GM21447 (cell line): ENCODE results near the gene RSBN1.
"Not testable (repeated sequence)": the region's sequence is repeated elsewhere in the genome, so short reads cannot be mapped to it uniquely, and the experiment has no call there.

Experiments
- ATAC-seq: cut with Tn5 transposase; IDR thresholded peaks from one replicate; pipeline ENCODE4 v1.9.1; 2021; ENCODE audit not compliant: unreplicated experiment

The RSBN1 gene

DNA sequence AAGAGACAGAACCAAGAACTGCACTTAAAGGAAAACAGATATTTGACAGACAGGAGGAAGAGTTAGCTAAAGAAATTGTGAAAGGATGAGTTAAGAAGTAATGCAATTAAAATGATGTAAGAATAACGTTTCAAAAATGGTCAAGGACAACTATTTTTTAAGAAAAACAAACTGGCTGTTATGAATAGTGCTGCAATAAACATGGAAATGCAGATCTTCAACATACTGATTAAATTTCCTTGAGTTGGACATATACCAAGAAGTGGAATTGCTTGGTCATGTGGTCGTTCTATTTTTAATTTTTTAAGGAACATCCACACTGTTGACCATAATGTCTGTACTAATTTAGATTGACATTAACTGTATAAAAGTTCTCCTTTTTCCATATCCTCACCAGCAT lies 29.9 kb downstream of the RSBN1 start:
- ATAC-seq = no peak

GRCh38 chr1:113780374-113781146 lies 31.7 kb downstream of the RSBN1 start:
- ATAC-seq = peak; percentile 51

DNA sequence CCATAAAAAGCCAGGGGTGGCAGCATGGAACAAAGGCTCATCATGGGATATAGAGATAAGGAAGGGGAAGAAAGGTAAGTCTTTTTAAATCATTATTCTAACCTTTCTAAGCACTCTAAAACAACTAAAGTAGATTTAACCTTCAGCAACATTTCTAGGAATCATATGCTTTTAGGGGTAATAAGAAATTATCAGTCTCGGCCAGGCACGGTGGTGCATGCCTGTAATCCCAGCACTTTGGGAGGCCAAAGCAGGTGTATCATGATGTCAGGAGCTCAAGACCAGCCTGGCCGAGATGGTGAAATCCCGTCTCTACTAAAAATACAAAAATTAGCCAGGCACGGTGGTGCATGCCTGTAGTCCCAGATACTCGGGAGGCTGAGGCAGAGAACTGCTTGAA lies 32.7 kb downstream of the RSBN1 start:
- ATAC-seq = no peak

GRCh38 chr1:113777561-113777960 lies 34.7 kb downstream of the RSBN1 start:
- ATAC-seq = no peak

DNA sequence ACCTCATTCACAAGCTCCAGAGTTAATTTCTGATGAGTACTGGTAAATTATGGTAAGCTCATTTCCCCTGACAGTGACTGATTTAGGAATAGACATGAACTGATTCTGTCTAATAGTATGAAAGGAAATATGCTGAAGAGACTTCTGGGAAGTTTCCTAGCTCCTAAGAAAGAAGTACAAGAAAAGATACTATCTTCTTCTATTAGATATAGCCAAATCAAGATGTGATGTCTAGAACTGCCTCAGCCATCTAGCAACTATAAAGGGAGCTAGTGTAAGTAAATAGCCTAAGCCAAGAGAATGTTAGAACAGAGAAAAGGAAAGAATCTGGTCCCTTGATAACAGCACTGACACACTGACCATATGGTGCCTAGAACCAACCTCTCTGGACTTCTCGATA lies 42.2 kb downstream of the RSBN1 start:
- ATAC-seq = no peak

DNA sequence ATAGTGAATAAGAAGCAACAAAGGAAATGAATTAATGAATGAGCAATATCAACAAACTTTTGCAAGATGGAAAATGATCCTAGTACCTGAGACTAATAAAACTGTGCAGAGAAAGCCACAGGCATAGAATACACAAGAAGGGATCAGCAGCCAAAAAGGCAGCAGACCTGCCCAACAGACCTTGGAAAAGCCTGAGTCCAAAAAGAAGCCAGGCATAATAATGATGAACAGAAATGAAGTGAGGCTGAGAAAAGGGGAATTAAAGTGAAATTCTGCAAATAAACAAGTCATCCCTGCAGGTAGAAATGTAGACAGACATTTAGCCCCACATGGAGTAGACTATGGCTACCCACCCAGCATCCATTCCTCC lies 42.7 kb downstream of the RSBN1 start:
- ATAC-seq = no peak

DNA sequence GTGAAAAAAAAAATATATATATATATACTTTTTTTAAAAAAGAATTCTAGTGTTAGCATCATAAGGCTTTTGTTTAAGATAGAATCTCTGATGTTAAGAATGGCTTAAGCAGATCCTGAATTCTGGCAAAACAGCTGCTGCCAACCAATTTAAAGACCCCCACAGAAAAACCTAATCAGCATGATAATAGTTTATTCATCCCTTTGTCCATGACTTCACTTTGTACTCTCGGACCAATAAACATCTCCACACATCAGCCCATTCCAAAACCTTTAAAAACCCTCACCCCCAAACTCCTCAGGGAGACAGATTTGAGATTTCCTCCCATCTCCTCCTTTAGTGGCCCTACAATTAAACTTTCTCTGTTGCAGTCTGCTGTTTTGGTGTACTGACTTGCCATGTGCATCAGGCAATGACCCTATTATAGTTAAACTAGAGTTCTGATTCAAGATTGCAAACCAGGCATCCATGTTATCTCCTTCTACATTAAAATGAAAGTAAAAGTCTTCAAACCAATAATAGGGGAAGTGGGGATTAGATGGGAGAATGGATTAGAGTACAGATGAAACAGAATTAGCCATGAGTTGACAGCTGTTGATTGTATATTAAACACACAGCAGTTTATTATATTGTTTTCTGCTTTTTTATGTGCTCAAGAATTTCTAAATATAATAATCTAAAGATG lies 43.2 kb downstream of the RSBN1 start:
- no peak for ATAC-seq

GRCh38 chr1:113765306-113766230 lies 46.7 kb downstream of the RSBN1 start:
- no peak for ATAC-seq

DNA sequence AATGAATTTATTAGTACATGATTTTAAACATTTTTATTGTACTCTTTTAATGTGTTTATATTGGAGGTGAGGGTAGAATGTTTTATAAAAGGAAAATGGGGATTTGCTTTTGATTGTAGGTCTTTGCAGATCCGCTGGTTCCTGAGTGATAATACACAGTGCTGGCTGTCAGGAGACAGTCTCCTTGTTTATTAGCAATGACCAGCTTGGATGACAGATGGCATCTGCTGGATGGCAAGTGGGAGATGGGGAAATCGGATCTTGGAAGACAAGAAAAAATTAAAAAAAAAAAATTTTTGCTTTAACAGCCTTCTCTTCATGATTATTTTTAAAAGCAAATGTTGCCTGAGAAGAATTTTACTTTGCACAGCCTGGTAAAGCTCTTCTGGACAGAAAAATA lies 48.6 kb downstream of the RSBN1 start:
- no peak for ATAC-seq

DNA sequence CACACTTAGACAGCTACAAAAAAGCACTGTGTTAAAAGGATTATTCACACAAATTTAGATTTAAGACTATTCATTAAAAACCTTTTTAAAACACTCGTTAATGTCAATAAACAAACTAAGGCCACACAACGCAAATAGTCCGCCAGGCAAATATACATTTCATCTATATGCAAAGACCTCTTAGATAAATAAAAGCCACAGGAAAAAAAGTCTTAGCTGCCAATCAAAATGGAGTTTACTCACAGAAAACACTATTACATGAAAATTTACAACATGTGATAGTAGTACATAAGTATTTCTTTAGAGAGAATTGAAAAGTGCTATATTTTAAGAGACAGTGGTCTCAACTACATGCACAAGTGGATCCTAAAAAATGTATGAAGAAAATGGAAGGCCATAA lies 50.3 kb downstream of the RSBN1 start:
- ATAC-seq = no peak

GRCh38 chr1:113760102-113761080 lies 51.9 kb downstream of the RSBN1 start:
- no peak for ATAC-seq

DNA sequence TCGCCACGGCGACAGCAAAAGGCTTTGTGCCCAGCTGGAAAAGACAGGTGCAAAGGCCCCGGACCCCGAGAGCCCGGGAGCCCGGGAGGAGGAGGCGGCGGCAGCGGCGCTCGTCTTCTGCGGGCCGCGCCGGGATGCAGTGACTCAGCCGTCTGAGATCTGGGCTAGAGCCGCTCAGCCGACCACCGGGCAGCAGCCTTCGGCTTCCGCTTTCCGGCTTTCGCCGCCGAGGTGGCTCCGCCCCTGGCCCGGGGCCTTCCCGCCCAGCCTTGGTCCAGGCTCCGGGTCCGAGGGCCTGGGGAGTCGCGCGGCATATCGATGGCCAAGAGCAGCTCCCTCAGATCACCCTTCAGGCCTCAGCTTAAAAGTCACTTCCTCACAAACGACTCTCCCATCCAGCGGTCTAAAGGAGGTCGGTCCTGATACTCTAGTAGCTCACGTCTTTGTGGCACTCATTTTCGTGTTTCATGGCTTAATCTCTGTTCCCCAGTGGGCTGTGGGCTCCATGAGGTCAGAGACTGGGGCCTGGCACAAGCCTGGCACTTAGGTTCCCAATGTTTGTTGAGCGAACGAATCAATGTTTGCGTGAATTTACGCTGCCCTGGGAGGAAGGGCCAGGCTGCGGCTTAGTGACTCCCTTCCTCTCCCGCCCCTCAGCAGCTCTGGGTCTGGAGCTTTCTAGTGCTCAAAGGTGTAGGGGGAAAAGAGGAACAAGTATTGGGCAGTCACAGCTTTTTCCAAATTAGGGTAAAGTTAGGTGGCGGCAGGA lies 52.8 kb downstream of the RSBN1 start, which contains the start of gene PHTF1:
TSS of gene PHTF1 (minus strand) at position 154 of the 769 bp plus-strand sequence. CDS start 783 bp downstream, outside the sequence.
- ATAC-seq = peak; percentile 81

DNA sequence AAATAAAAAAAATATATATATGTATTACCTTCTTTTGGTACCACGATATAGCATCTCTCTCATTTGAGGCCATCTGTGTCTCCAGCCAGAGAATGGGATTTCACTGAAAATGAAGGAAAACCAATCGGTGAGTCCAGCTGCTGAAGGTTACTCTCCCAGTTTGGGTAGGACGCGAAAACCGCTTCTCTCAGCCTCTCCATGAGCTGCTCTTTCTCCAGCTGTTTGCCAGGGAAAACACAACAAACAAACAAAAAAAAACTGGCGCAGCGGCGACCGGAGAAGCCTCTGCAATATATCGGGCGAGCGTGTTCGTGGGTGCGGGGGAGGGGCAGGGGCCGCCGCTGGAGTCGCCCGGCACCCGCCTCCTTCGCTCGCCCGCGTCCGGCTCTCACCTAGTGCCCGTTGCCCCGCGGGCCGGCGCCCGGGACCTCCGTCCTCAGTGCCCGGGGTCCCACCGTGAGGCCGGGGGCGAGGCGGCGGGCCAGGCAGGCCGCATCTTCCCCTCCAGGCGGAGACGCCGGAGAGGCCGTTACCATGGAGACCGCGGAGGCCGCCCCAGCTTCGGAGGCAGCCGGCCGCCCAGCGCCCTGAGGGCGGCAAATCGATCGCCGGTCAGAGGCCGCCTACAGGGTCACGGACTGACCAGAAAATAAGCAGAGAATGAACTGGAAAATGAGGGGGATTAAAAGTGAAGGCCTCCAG lies 53.5 kb downstream of the RSBN1 start:
- peak; percentile 51 for ATAC-seq

DNA sequence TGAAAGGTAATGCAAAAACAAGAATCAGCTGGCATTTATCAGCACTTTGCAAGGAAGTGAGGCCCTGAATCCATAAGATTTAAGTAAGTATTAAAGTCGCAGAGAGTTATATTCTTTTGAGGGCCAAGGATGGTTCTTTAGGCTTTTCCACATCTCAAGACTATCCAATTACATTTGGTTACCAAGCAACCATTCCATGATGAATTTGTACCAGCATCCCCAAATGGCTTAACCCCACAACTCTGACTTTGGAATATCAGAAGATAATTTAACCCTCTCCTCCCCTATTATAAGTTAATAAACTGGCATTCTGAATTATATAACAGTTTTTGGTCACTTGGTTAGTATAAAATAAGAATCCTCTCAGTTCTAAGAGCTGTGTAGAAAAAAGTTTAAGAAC lies 55.8 kb downstream of the RSBN1 start:
- no peak for ATAC-seq

DNA sequence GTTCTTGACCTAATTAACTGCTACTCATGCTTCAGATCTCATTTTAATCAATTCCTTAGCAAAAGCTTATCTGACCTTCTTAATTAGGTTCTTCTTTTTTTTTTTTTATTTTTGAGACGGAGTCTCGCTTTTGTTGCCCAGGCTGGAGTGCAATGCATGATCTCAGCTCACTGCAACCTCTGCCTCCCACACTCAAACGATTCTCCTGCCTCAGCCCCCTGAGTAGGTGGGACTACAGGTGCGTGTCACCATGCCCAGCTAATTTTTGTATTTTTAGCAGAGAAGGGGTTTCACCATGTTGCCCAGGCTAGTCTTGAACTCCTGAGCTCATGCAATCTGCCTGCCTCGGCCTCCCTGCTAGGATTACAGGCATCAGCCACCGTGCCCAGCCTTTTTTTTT lies 58.9 kb downstream of the RSBN1 start:
- not testable (repeated sequence) for ATAC-seq

GRCh38 chr1:113751516-113751915 lies 60.8 kb downstream of the RSBN1 start:
- ATAC-seq = no peak

GRCh38 chr1:113751114-113751513 lies 61.2 kb downstream of the RSBN1 start:
- ATAC-seq = no peak

DNA sequence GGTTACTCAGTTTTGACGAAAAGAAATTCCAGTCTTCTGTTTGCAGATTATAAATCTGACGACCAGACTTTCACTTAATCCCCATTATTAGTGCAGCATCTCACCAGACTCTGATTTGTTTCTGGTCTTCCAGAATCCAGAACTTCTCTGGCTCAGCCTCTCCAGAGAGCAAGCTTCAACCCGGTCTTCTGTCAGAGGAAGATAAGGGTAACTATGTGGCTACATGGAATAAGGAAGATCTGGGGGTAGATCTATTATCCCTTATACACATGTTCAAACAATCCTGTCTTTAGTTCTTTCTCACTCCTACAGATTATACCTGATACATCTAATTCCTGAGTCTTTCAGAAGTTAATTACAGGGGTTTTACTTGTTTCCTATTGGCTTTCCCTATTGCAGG lies 62.9 kb downstream of the RSBN1 start:
- ATAC-seq = no peak

GRCh38 chr1:113747376-113747775 lies 64.9 kb downstream of the RSBN1 start:
- no peak for ATAC-seq
